Measurements from ENCODE around the gene COL13A1.
A peak's percentile ranks its signal among the peaks of the same experiment; 100 is the strongest.

The COL13A1 gene

GRCh38 chr10:69955211-69955805, 153.6 kb downstream of the COL13A1 start:
- DNase-seq = no peak

GRCh38 chr10:69955897-69956740, 154.4 kb downstream of the COL13A1 start:
- no peak for DNase-seq

- DNase-seq = no peak
These were observed 155.1 kb downstream of the COL13A1 start for GRCh38 chr10:69956741-69957230.

DNA sequence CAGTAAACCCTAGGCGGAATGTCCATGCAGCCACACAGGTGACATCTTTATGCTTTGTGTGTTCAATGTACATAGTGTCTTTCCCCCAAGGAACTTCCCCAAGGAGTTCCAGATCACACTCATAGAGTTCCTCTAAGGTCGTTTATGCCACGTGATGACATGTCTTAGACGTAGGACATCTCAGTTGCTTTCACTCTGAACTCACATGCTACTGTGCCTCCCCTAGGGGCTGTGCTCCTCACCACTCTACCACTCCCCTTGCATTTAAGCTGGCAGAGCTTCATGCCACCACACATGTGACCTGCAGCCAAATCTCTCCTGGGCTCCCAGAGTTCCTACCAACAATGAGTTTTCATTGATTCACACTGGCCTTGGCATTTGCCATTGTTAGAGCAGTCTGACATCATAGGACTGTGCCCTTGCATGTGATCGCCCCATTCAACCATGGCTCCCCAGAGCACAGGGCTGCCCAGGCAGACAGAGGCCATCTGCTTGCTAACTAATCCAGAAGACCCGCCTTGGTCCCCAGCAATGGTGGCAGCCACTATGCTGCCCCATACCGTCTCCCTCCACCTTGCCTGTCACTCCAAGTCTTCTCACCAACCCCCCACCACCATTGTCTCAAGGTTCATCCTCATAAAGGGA, 155.7 kb downstream of the COL13A1 start:
- no peak for DNase-seq

- peak; percentile 64 for DNase-seq
These were observed 156.3 kb downstream of the COL13A1 start for GRCh38 chr10:69957886-69958555.

GRCh38 chr10:69958556-69958902, 156.8 kb downstream of the COL13A1 start:
- DNase-seq = no peak

GRCh38 chr10:69959911-69960310, 158.2 kb downstream of the COL13A1 start:
- no peak for DNase-seq

- no peak for DNase-seq
These were observed 158.9 kb downstream of the COL13A1 start for GRCh38 chr10:69960606-69960987.

- DNase-seq = no peak
These were observed 159.5 kb downstream of the COL13A1 start for GRCh38 chr10:69960988-69961880.

DNA sequence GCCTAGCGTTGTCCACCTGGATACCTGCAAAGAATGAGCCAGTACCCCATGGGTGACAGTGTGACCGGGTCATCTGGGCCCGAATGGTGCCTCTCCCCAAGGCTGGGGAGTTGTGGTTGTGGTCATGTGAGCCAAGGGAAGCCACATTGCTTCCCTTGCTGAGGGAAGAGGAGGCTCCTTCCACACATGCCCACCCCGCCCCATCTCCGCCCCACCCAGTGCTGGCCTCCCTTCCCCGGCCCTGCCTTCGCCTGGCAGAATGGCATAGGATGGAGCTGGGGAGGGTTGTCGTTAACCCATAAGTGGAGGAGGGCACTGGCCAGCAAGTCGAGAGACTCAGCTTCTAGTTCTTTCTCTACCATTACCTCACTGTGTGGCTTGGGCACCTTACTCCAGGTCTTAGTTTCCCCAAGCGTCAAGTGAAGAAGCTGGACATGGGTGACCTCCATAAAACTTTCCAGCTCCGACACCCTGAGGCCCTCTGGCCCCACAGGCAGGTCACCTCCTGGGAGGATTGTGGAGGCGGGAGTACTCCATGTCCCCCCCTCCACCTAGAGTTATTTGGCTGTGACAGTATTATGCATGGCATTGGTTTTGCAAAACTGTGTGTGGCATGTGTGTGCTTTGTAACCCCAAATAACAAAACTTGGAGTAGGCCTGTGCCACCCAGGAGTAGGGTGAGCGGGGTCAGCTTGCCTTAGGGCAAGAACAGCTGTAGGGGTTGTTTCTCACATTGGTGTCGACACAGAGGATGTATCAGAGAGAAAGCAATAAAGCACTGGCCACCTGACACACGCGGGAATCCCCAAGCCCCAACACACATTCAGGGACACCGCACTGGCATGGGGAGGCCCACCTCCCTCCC, 160.4 kb downstream of the COL13A1 start:
- no peak for DNase-seq

- DNase-seq = no peak
These were observed 161.0 kb downstream of the COL13A1 start for GRCh38 chr10:69962746-69963135.

DNA sequence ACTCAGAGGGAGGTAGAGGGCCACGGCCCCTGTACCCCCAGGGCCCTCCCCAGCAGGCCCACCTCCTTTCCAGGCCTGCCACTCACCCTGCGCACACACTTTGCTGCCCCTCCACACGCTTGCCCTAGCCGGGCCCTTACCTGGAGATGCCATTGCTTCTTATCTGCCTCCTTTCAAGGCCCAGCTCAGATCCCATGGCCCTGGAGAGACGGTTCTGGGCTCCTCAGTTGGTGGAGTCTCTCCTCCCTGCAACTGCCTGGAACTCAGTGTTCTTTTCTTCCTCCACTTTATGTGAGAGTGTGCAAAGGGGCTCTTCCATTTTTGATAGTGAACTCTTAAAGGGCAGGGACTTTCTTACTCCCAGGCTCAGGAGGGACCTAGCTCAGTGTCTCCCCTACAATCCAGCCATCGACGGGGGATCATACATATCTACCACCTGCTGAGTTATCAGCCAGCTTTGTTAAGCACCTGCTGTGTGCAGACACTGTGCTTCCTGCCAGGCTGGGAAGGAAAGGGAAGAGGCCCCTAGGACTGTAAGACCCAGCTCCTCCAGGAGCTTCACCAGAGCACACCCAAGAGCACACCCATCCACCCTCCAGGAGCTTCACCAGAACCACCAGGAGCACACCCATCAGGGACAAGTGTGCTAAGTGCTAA, 161.6 kb downstream of the COL13A1 start:
- no peak for DNase-seq

- no peak for DNase-seq
These were observed 162.4 kb downstream of the COL13A1 start for GRCh38 chr10:69963835-69964710.

- DNase-seq = no peak
These were observed 163.4 kb downstream of the COL13A1 start for GRCh38 chr10:69965086-69965485.

GRCh38 chr10:69965919-69966662, 164.4 kb downstream of the COL13A1 start:
- DNase-seq = no peak

DNA sequence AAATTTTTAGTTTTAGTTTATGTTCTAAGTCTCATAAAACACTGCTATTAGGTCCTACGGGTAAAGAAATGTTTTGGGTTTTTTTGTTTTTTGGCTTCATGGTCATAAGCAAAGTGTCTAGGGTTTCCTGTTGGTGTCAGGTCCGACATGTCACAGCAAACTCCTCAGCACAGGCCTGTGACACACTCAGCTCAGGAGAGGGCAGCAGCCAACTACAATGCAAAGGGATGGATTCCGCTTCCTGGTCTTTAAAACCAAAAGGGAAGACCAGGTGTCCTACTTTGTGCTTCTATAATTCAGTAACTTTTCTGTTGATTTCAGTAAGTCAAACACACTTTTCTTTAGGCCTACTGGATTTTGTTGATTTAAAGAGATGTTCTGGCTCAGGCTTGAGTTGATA, 167.1 kb downstream of the COL13A1 start:
- no peak for DNase-seq

GRCh38 chr10:69969977-69970376, 168.3 kb downstream of the COL13A1 start:
- no peak for DNase-seq

DNA sequence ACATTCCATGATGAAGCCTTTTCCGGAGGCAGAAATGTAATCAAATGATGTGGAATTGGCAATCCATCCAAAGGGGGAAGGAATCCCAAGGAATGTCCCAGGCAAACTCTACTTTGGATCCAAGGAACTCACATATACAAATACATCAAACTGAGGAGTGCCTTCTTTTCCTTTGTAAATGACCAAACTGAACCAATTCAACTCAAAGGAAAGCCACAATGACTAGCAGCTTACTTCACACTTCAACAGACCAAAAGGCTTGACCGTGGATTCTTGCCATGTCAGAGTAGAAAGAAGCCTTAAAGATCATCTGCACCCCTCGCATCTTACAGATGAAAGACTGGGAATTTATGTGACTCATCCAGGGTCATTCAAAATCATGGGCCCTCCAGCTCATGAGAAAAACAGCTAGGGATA, 171.3 kb downstream of the COL13A1 start:
- no peak for DNase-seq

GRCh38 chr10:69973678-69974077, 172.0 kb downstream of the COL13A1 start:
- DNase-seq = no peak

All from 8988T (cell line).